ENCODE results near the gene RNPEP.

- TF ChIP-seq CTCF (IDR thresholded peaks at IDR 0.05): no peak
- no peak for TF ChIP-seq TEAD1 (CRISPR knock-in tag; IDR thresholded peaks at IDR 0.05)
- TF ChIP-seq, protein P1, sequence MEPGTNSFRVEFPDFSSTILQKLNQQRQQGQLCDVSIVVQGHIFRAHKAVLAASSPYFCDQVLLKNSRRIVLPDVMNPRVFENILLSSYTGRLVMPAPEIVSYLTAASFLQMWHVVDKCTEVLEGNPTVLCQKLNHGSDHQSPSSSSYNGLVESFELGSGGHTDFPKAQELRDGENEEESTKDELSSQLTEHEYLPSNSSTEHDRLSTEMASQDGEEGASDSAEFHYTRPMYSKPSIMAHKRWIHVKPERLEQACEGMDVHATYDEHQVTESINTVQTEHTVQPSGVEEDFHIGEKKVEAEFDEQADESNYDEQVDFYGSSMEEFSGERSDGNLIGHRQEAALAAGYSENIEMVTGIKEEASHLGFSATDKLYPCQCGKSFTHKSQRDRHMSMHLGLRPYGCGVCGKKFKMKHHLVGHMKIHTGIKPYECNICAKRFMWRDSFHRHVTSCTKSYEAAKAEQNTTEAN (CRISPR knock-in tag; IDR thresholded peaks at IDR 0.05): no peak
- no peak for TF ChIP-seq ATF6 (CRISPR knock-in tag; IDR thresholded peaks at IDR 0.05)
- no peak for TF ChIP-seq KAT7 (CRISPR knock-in tag; IDR thresholded peaks at IDR 0.05; ENCODE audit: borderline replicate concordance)
- TF ChIP-seq ELF4 (CRISPR knock-in tag; IDR thresholded peaks at IDR 0.05; ENCODE audit: low read depth): no peak
Observed at GRCh38 chr1:201968202-201968925, 14.1 kb upstream of the RNPEP start.

Data from WTC11 (cell line).